Stomach smooth muscle (tissue), 2 donors: ENCODE results near the gene C2orf78.

Source experiments
- H3K27ac ChIP-seq: one replicate; pipeline ENCODE4 v1.7.0; 2013; ENCODE audit warnings: mild to moderate bottlenecking, low read length, inconsistent platforms
- H3K27me3 ChIP-seq, 2 donors: one replicate each; pipeline ENCODE4 v1.7.0; 2013; ENCODE audit warnings: low read length in 2 of 2; ENCODE audit not compliant: insufficient read depth in 2 of 2, control insufficient read depth in 1 of 2
- H3K36me3 ChIP-seq, 2 donors: one replicate each; pipeline ENCODE4 v1.7.0; 2013; ENCODE audit warnings: low read length in 2 of 2; ENCODE audit not compliant: control insufficient read depth in 2 of 2, insufficient read depth in 2 of 2
- H3K4me1 ChIP-seq: one replicate; pipeline ENCODE4 v1.7.0; 2013; ENCODE audit warnings: low read length; ENCODE audit not compliant: control insufficient read depth, insufficient read depth
- H3K4me3 ChIP-seq, 2 donors: one replicate each; pipeline ENCODE4 v1.7.0; 2013; ENCODE audit warnings: low read length in 2 of 2
- H3K9ac ChIP-seq, 2 donors: one replicate each; pipeline ENCODE4 v1.7.0; 2013; ENCODE audit warnings: low read length in 2 of 2, mild to moderate bottlenecking in 1 of 2
- H3K9me3 ChIP-seq, 2 donors: one replicate each; pipeline ENCODE4 v1.7.0; 2013; ENCODE audit warnings: low read length in 2 of 2; ENCODE audit not compliant: control insufficient read depth in 2 of 2
- donor health status: healthy.
- donor health status: Pancreatic carcinoma.

C2orf78 gene

DNA sequence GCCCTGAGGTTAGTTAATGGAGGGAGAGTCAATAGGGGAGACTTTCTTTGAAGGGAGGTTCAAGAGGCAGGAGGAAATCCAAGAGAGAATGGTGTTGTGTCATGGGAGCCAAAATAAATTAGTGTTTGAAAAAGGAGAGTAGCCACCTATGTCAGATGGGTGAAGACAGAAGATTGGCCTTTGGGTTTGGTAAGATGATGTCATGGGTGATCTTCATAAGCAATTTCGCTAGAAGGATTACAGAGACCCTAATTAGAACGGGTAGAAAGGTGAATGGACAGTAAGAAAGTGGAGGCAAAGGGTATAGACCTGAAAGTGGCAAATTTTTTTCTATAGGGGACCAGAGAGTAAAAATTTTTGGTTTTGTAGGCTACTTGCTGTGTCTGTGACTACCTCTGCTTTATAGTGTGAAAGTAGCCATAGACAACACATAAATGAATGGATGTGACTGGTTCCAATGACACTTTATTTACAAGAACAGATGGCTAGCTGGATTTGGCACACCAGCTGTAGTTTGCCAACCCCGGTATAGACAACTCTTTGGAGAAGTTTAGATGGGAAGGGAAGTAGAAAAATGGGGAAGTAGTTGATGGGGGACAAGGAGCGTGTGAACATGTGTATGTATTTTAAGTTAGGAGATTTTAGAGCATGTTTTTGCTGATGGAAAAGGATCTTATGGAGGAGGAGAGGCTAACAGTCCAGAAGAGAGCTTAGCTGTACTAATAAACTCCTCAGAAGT lies 54.0 kb downstream of the C2orf78 start:
- Histone ChIP-seq H3K4me3 (no peak overlapping the region), H3K36me3 (peaks cover 0 to 2% of the 10 kb centered on the region in 2 donors), H3K9me3 (no peaks in the 10 kb centered on the region), H3K9ac (peak overlapping the region; percentile 0 to 64), H3K4me1 (peaks cover 12% of the 10 kb centered on the region), H3K27me3 (no peaks in the 10 kb centered on the region), H3K27ac (peak overlapping the region; percentile 86)

DNA sequence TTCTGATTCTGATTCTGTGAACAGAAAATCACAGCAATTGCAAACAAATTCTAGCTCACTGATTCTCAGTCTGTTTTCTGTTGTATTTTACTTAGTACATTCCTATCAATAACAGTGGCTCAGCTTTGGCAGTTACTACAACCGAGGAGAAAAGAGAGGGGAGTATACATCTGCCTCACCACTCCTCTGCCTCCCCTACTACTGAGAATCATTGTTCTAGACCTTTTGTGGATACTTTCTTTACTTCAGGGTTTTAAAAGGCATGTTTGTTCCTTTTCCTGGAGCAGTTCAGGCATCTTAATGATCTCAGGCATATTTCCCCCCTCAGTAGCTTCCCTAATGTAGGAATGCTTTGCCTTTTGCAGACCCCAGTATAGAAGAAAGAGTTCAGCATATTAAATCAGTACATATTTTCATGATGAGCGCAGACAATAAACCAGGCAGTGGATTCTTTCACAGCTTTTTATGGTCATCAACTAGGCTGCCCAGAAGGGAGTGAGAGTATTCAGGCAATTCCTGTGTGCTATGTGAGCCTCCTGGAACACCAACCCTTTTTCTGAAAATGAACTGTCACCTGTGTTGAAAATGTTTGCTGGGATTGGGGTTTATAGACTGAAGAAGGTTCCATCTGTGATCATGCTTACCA lies 55.0 kb downstream of the C2orf78 start:
- Histone ChIP-seq H3K36me3 (no peaks in the 10 kb centered on the region), H3K4me3 (peak overlapping the region in 1 of 2 donors; percentile 34), H3K9me3 (no peaks in the 10 kb centered on the region), H3K27me3 (no peaks in the 10 kb centered on the region), H3K9ac (peak overlapping the region; percentile 55 to 64), H3K27ac (peak overlapping the region; percentile 86), H3K4me1 (peaks cover 12% of the 10 kb centered on the region)

DNA sequence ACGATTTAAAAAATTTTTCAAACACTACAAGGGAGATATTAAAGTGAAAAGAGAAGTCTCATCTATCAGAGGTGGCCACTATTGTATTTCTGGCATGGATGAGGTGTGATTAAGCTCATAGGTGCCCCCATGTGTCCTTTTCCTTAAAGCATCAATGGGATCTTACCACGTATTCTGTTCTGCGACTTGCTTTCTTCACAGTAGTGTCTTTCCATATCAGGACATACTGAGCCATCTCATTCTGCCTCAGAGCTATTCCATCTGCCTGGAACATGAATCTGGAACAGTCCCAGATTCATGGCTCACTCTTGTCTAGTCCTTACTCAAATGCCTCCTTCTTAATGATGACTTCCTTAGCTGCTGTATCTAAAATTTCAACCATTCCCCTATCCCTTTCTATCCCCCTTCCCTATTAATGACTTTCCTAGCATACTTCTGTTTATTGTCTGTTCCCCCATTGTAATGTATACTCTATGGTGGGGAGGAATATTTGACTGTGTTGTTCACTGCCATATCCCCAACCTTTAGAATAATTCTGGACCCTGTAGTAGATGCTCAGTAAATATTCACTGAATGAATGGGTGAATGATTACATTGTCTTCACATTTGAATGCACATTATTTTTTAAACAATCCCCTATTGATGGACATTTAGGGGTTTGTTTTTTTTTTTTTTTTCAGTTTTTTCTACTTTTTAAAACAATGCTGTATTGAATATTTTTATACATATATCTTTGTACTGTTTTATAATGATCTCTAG lies 55.8 kb downstream of the C2orf78 start:
- H3K36me3 ChIP-seq = no peaks in the 10 kb centered on the region
- H3K4me1 ChIP-seq = peaks cover 12% of the 10 kb centered on the region
- peak overlapping the region; percentile 86 for H3K27ac ChIP-seq
- H3K4me3 ChIP-seq = peak overlapping the region in 1 of 2 donors; percentile 8
- H3K9me3 ChIP-seq = no peaks in the 10 kb centered on the region
- peak overlapping the region; percentile 14 to 64 for H3K9ac ChIP-seq
- no peaks in the 10 kb centered on the region for H3K27me3 ChIP-seq

DNA sequence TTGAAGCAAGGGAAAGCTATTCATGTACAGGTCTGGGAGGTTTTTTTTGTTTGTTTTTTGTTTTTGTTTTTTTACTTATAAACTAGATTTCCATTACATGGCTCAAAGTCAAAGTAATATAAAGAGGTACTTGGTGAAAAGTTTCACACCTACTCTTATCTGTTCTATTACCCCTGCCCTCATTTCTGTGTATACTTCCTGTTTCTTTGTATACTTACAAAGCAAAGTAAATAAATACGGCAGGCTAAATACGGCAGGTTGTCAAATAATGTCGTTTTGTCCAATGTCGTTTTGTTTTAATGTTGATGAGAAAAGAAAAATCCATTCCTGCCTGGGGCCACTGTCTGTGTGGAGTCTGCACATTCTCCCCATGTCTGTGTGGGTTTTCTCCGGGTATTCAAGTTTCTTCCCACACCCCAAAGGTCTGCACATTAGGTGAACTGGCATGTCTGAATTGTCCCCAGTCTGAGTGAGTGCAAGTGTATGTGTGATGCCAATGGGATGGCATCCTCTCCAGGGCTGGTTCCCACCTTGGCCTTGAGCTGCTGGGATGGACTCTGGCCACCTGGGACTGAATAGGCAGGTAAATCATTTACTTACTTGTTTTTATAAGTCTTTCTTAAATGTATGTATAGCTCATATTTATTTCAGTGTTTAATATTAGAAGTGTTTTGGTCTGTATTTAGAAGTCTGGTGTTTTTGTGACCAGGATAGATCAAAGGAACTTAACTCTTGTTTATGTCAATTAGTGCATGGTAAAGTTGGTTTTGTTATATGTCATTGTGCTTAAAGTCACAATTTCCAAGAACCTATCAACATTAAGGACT lies 58.1 kb downstream of the C2orf78 start:
- Histone ChIP-seq H3K27ac (peak overlapping the region; percentile 26), H3K27me3 (no peaks in the 10 kb centered on the region), H3K9ac (no peak overlapping the region), H3K9me3 (no peaks in the 10 kb centered on the region), H3K4me1 (peaks cover 4% of the 10 kb centered on the region), H3K4me3 (no peak overlapping the region), H3K36me3 (peaks cover 0 to 8% of the 10 kb centered on the region in 2 donors)

DNA sequence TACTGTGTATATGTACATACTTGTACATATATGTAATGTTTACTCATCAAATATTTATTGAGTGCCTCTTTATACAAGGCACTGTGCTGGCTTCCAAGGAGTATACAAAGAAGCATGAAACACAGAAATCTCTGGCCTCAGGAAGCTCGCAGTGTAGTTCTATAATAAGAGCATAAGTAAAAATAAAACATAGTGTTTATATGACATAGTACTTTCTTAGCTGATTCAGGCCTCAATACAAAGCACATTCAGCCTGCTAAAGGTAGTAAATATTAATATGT lies 58.7 kb downstream of the C2orf78 start:
- Histone ChIP-seq H3K27ac (peak overlapping the region; percentile 26), H3K36me3 (peaks cover 3 to 14% of the 10 kb centered on the region in 2 donors), H3K27me3 (no peaks in the 10 kb centered on the region), H3K9ac (peak overlapping the region in 1 of 2 donors; percentile 13), H3K4me1 (peaks cover 4% of the 10 kb centered on the region), H3K9me3 (no peaks in the 10 kb centered on the region), H3K4me3 (no peak overlapping the region)

DNA sequence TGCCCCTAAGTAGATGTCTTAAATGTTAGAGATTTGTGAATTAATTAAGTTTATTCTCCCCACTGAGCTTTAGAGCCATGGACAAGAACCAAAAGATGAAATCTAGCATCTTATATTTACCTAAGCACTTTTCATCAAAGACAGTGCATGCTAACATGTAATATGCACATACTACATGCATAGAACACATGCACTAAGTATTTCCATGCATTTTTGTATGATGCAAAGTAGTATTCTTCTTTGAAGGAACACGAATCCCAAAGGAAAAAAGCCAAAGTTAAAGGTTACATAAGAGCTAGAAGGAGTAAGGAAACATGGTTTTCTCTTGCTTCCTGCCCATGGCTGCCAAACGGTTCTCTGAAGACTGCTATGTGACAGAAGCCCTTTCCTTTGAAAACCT lies 60.1 kb downstream of the C2orf78 start:
- Histone ChIP-seq H3K27ac (peak overlapping the region; percentile 53), H3K4me1 (peaks cover 5% of the 10 kb centered on the region), H3K9ac (no peak overlapping the region), H3K36me3 (peaks cover 6 to 17% of the 10 kb centered on the region in 2 donors), H3K9me3 (no peaks in the 10 kb centered on the region), H3K4me3 (no peak overlapping the region), H3K27me3 (no peaks in the 10 kb centered on the region)

DNA sequence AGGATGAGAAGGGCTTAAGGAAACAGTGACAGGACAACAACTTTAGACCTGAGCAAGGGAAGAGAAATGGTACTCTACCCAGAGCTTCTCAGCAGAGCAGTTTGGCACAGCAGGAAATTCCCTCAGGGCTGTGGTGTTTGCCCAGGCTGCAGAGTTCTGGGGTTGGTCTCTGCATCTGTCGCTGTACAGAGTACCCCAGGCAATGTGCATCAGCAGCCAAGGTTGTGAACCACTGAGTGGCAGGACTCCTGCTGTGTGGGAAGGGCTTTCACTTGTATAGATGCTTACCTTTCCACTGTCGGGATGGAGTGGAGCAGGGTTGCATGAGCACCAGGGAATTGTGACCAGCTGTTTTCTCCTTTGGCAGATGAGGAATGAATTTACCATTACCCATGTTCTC lies 66.0 kb downstream of the C2orf78 start:
- H3K4me3 ChIP-seq = peak overlapping the region; percentile 6 to 36
- H3K9me3 ChIP-seq = no peaks in the 10 kb centered on the region
- peak overlapping the region; percentile 50 for H3K27ac ChIP-seq
- H3K36me3 ChIP-seq = peaks cover 27 to 29% of the 10 kb centered on the region in 2 donors
- H3K27me3 ChIP-seq = no peaks in the 10 kb centered on the region
- peaks cover 12% of the 10 kb centered on the region for H3K4me1 ChIP-seq
- peak overlapping the region in 1 of 2 donors; percentile 37 for H3K9ac ChIP-seq

DNA sequence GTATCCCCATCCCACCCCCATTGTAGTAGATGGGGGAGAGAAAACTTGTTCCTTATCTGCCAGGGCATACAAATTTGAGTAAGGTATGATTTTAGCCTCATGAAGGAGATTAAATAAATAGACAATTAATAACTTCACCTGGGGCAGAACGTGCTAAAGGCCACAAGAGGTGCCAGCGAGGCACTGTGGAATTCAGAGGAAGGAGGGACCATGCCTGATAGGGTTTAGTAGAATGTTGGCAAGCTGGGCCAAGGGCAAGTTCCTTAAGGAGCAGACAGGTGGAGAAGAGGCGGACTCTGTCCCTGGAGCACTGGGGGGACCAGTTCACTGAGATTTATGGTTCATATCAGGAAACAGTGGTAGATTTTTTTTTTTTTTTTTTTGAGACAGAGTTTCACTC lies 67.3 kb downstream of the C2orf78 start:
- Histone ChIP-seq H3K4me1 (peaks cover 12% of the 10 kb centered on the region), H3K27me3 (no peaks in the 10 kb centered on the region), H3K9me3 (no peaks in the 10 kb centered on the region), H3K36me3 (peaks cover 27 to 33% of the 10 kb centered on the region in 2 donors), H3K9ac (no peak overlapping the region), H3K27ac (no peak overlapping the region), H3K4me3 (no peak overlapping the region)

DNA sequence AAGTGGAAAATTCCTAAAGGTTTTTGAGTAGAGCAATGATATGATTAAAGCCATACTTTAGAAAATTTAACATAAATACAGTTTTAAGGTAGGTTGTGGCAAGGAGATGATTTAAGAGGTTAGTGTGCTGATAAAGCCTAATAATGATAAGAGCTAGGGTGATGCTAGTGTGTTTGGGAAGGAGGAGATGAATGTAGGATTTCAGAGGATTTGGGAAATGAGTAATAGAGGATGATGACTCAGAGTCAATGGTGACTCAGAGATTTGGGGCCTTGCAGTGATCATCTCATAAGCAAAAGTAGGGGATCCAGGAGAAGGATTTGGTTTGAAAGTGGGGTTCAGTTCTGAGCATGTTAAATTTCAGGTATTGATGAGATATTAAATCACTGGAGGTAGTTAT lies 68.0 kb downstream of the C2orf78 start:
- Histone ChIP-seq H3K9me3 (no peaks in the 10 kb centered on the region), H3K36me3 (peaks cover 27 to 34% of the 10 kb centered on the region in 2 donors), H3K4me1 (peaks cover 12% of the 10 kb centered on the region), H3K9ac (no peak overlapping the region), H3K27me3 (no peaks in the 10 kb centered on the region), H3K4me3 (no peak overlapping the region), H3K27ac (no peak overlapping the region)

DNA sequence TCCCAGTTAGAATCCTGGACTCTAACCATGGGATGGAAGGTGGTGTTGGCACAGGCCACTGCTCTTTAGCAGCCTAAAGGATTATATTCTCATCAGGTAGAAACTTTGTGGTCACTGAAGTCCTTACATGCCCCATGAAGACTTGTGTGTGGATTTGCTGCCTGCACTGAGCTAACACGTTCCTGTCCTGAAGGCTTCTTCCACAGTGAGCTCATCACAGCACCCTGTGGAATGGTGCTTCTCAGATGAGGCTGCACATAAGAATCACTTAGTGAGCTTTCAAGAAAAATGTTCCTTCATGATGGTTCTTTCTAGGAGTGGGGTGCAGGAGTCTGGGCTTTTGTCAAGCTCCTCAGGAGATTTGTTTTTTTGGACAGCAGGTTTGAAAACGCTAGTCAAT lies 71.5 kb downstream of the C2orf78 start:
- Histone ChIP-seq H3K4me3 (no peak overlapping the region), H3K4me1 (peaks cover 2% of the 10 kb centered on the region), H3K36me3 (peaks cover 28 to 30% of the 10 kb centered on the region in 2 donors)

More for the DNA sequence above, 71.5 kb downstream of the C2orf78 start:
- no peaks in the 10 kb centered on the region for H3K27me3 ChIP-seq
- H3K9ac ChIP-seq = no peak overlapping the region
- no peak overlapping the region for H3K27ac ChIP-seq
- no peaks in the 10 kb centered on the region for H3K9me3 ChIP-seq
